Melanocyte of skin (primary cell): ENCODE results near the gene THBD. TPM values are rescaled to one million over a fixed set of nuclear protein-coding genes. Genes with fewer than 3 reads are reported as not detected.

Experiments used
- total RNA-seq, 2 donors: library from RNA; depleted of rRNA; stranded (reverse); fragments of >200 nt; gene quantifications; 2 replicates each; pipeline ENCODE4 v1.2.3, GENCODE V29; 2012

Gene THBD
- under 1 TPM; 0.33 to 0.34 TPM for total RNA-seq

GRCh38 chr20:23049201-23050075 is at the start of gene THBD:
Gene THBD (minus strand): TSS chr20:23049672. CDS start chr20:23049504, 168 bp downstream.

GRCh38 chr20:23086056-23086566 is 36.6 kb upstream of the THBD start, which contains the start of gene CD93:
Gene CD93 (minus strand): TSS chr20:23086324. CDS start chr20:23086192, 132 bp downstream.

GRCh38 chr20:23034721-23035671 is 14.5 kb downstream of the THBD start, which contains the start of gene SSTR4:
Gene SSTR4 (plus strand): TSS chr20:23035312. CDS start chr20:23035484, 172 bp downstream.

Other genes starting within 250 kb of the THBD start
- not detected for gene SSTR4, start 14.4 kb downstream of the THBD start, total RNA-seq
- not detected for gene CD93, start 36.7 kb upstream of the THBD start, total RNA-seq